GM18499 (cell line): Measurements from ENCODE around the gene PTPN18.
"Not testable (repeated sequence)": the region's sequence is repeated elsewhere in the genome, so short reads cannot be mapped to it uniquely, and the experiment has no call there.

Experiments
- ATAC-seq: cut with Tn5 transposase; IDR thresholded peaks from one replicate; pipeline ENCODE4 v1.9.1; 2021; ENCODE audit warnings: moderate number of reproducible peaks; ENCODE audit not compliant: insufficient read depth, unreplicated experiment

The PTPN18 gene

GRCh38 chr2:130418845-130419244 is 63.0 kb downstream of the PTPN18 start:
- not testable (repeated sequence) for ATAC-seq
